PC-9 (cell line): ENCODE data around the gene KRTAP10-7.

Experiments
- EZH2 ChIP-seq: fragments of 200-600 bp; sonication (generic); IDR thresholded peaks from 2 replicates; pipeline ENCODE4 v1.8.0; 2017; ENCODE audit warnings: antibody characterized with exemption, low read depth
- TF ChIP-seq, protein P1 (sequence below): fragments of 200-600 bp; sonication (generic); conservative IDR thresholded peaks from 2 replicates; pipeline ENCODE4 v1.6.1; 2017; ENCODE audit warnings: mixed run types, antibody characterized with exemption, mild to moderate bottlenecking, moderate library complexity

DNA sequence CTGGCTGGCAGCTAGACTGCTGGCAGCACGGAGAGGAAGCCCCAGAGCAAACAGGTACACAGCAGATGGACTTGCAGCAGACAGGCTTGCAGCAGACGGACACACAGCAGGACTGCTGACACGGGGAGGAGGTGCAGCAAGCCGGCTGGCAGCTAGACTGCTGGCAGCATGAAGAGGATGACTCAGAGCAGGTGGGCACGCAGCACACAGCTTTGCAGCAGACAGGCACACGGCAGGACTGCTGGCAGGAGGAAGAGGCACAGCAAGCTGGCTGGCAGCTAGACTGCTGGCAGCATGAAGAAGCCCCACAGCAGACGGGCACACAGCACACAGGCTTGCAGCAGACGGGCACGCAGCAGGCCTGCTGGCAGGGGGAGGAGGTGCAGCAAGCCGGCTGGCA is 49.6 kb upstream of the KRTAP10-7 start:
- TF ChIP-seq, protein P1, sequence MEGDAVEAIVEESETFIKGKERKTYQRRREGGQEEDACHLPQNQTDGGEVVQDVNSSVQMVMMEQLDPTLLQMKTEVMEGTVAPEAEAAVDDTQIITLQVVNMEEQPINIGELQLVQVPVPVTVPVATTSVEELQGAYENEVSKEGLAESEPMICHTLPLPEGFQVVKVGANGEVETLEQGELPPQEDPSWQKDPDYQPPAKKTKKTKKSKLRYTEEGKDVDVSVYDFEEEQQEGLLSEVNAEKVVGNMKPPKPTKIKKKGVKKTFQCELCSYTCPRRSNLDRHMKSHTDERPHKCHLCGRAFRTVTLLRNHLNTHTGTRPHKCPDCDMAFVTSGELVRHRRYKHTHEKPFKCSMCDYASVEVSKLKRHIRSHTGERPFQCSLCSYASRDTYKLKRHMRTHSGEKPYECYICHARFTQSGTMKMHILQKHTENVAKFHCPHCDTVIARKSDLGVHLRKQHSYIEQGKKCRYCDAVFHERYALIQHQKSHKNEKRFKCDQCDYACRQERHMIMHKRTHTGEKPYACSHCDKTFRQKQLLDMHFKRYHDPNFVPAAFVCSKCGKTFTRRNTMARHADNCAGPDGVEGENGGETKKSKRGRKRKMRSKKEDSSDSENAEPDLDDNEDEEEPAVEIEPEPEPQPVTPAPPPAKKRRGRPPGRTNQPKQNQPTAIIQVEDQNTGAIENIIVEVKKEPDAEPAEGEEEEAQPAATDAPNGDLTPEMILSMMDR, result no peak
- no peak for TF ChIP-seq EZH2
